Loucy (cell line): ENCODE data around the gene ZNF407.

Experiments used
- H2AFZ ChIP-seq: fragments of 200-600 bp; sonication (generic); 2 replicates; pipeline ENCODE4 v1.6.0; 2016; ENCODE audit warnings: antibody characterized with exemption, mild to moderate bottlenecking, low read length, moderate library complexity
- H3F3A ChIP-seq: fragments of 200-600 bp; 2 replicates; pipeline ENCODE4 v1.6.0; 2016; ENCODE audit warnings: antibody characterized with exemption, low read depth, mild to moderate bottlenecking
- H3K27me3 ChIP-seq: fragments of 200-600 bp; sonication (generic); 2 replicates; pipeline ENCODE4 v1.6.1; 2014; ENCODE audit warnings: low read length, mild to moderate bottlenecking; ENCODE audit not compliant: insufficient read depth, poor library complexity, severe bottlenecking
- H3K36me3 ChIP-seq: fragments of 200-600 bp; sonication (generic); 2 replicates; pipeline ENCODE4 v1.6.1; 2016; ENCODE audit warnings: low read length; ENCODE audit not compliant: insufficient read depth
- H3K4me1 ChIP-seq: fragments of 200-600 bp; sonication (generic); 2 replicates; pipeline ENCODE4 v1.5.1; 2014; ENCODE audit warnings: low read length, mild to moderate bottlenecking; ENCODE audit not compliant: insufficient read depth, poor library complexity, severe bottlenecking
- H3K4me2 ChIP-seq: fragments of 200-600 bp; sonication (generic); 2 replicates; pipeline ENCODE4 v1.6.0; 2014; ENCODE audit warnings: antibody characterized with exemption, low read length, low read depth, mild to moderate bottlenecking; ENCODE audit not compliant: poor library complexity, severe bottlenecking
- H3K4me3 ChIP-seq: fragments of 200-600 bp; sonication (generic); 2 replicates; pipeline ENCODE4 v1.5.1; 2014; ENCODE audit warnings: low read length, mild to moderate bottlenecking, mixed read lengths; ENCODE audit not compliant: poor library complexity, severe bottlenecking
- H3K79me2 ChIP-seq: fragments of 200-600 bp; sonication (generic); 2 replicates; pipeline ENCODE4 v1.6.1; 2014; ENCODE audit warnings: low read length; ENCODE audit not compliant: insufficient read depth
- H3K9ac ChIP-seq: fragments of 200-600 bp; sonication (generic); 2 replicates; pipeline ENCODE4 v1.6.0; 2014; ENCODE audit warnings: mild to moderate bottlenecking, low read depth, low read length, moderate library complexity; ENCODE audit not compliant: poor library complexity, severe bottlenecking
- H3K9me2 ChIP-seq: fragments of 200-600 bp; sonication (generic); replicated peaks from 2 replicates; pipeline ENCODE4 v1.6.1; 2016; ENCODE audit warnings: low read depth, low read length, mixed read lengths
- H3K9me3 ChIP-seq: fragments of 200-600 bp; sonication (generic); 2 replicates; pipeline ENCODE4 v1.6.1; 2014; ENCODE audit warnings: mild to moderate bottlenecking, antibody characterized with exemption, low read length, low read depth; ENCODE audit not compliant: insufficient read depth
- H4K20me1 ChIP-seq: fragments of 200-600 bp; sonication (generic); 2 replicates; pipeline ENCODE4 v1.6.0; 2014; ENCODE audit warnings: antibody characterized with exemption, low read length, mild to moderate bottlenecking; ENCODE audit not compliant: insufficient read depth, poor library complexity, severe bottlenecking
- CTCF ChIP-seq: fragments of 200-600 bp; sonication (generic); conservative IDR thresholded peaks from 2 replicates; pipeline ENCODE4 v1.5.1; 2014; ENCODE audit warnings: mild to moderate bottlenecking, antibody characterized with exemption, low read length
- EZH2phosphoT487 ChIP-seq: fragments of 200-600 bp; IDR thresholded peaks from 2 replicates; pipeline ENCODE4 v1.6.1; 2018; ENCODE audit warnings: antibody characterized with exemption, mild to moderate bottlenecking, moderate library complexity, borderline replicate concordance

ZNF407 gene

GRCh38 chr18:74732380-74732779 lies 134.7 kb downstream of the ZNF407 start:
- no peaks in the 10 kb centered on the region for H3K79me2 ChIP-seq
- no peaks in the 10 kb centered on the region for H3K27me3 ChIP-seq
- no peaks in the 10 kb centered on the region for H4K20me1 ChIP-seq
- H3F3A ChIP-seq, result no peaks in the 10 kb centered on the region
- H3K9me3 ChIP-seq, result no peaks in the 10 kb centered on the region
- no peak overlapping the region for H3K9ac ChIP-seq
- H3K36me3 ChIP-seq, result no peaks in the 10 kb centered on the region
- TF ChIP-seq CTCF, result no peak
- TF ChIP-seq EZH2phosphoT487, result no peak
- no peak overlapping the region for H3K4me3 ChIP-seq
- no peaks in the 10 kb centered on the region for H3K9me2 ChIP-seq
- no peak overlapping the region for H2AFZ ChIP-seq
- no peaks in the 10 kb centered on the region for H3K4me1 ChIP-seq
- no peak overlapping the region for H3K4me2 ChIP-seq

- no peak overlapping the region for H2AFZ ChIP-seq
- no peaks in the 10 kb centered on the region for H3F3A ChIP-seq
- no peaks in the 10 kb centered on the region for H3K4me1 ChIP-seq
- no peak overlapping the region for H3K4me3 ChIP-seq
- no peak overlapping the region for H3K9ac ChIP-seq
- TF ChIP-seq EZH2phosphoT487 (no peak), CTCF (no peak)
- no peaks in the 10 kb centered on the region for H3K9me3 ChIP-seq
- no peaks in the 10 kb centered on the region for H3K9me2 ChIP-seq
- H3K27me3 ChIP-seq, result no peaks in the 10 kb centered on the region
- no peak overlapping the region for H3K4me2 ChIP-seq
- no peaks in the 10 kb centered on the region for H4K20me1 ChIP-seq
- no peaks in the 10 kb centered on the region for H3K36me3 ChIP-seq
- H3K79me2 ChIP-seq, result no peaks in the 10 kb centered on the region
Measured at GRCh38 chr18:74733598-74733997, 135.9 kb downstream of the ZNF407 start.

GRCh38 chr18:74734013-74734444 lies 136.4 kb downstream of the ZNF407 start:
- H3K9ac ChIP-seq, result no peak overlapping the region
- TF ChIP-seq CTCF, result no peak
- no peak for TF ChIP-seq EZH2phosphoT487
- no peaks in the 10 kb centered on the region for H3K9me2 ChIP-seq
- H3K27me3 ChIP-seq, result no peaks in the 10 kb centered on the region
- no peak overlapping the region for H3K4me3 ChIP-seq
- H3K36me3 ChIP-seq, result no peaks in the 10 kb centered on the region
- H3K79me2 ChIP-seq, result no peaks in the 10 kb centered on the region
- no peaks in the 10 kb centered on the region for H4K20me1 ChIP-seq
- no peaks in the 10 kb centered on the region for H3K9me3 ChIP-seq
- no peak overlapping the region for H3K4me2 ChIP-seq
- H3K4me1 ChIP-seq, result no peaks in the 10 kb centered on the region
- no peak overlapping the region for H2AFZ ChIP-seq
- no peaks in the 10 kb centered on the region for H3F3A ChIP-seq
